Esophagus muscularis mucosa (tissue), 4 donors: ENCODE data around the gene HMGN1. TPM values are rescaled to one million over a fixed set of nuclear protein-coding genes. Genes with fewer than 3 reads are reported as not detected.

ENCODE experiments used
- DNase-seq: peaks from one replicate; pipeline ENCODE4 v3.0.0-alpha.2; 2017; ENCODE audit errors: extremely low spot score
- H3K27ac ChIP-seq, 4 donors: fragments of 200-600 bp; sonication (generic); replicated peaks in 1 of 4; 1 replicate in 3 of 4; 2 replicates in 1 of 4; pipeline ENCODE4 v1.5.1; 2016 to 2019; ENCODE audit warnings: mild to moderate bottlenecking in 1 of 4
- H3K27me3 ChIP-seq, 4 donors: fragments of 200-600 bp; sonication (generic); one replicate each; pipeline versions ENCODE4 v1.5.1 to v1.6.0; 2016 to 2019
- H3K36me3 ChIP-seq, 4 donors: fragments of 200-600 bp; sonication (generic); one replicate each; pipeline ENCODE4 v1.5.1; 2016 to 2019
- H3K4me1 ChIP-seq, 4 donors: fragments of 200-600 bp; sonication (generic); one replicate each; pipeline ENCODE4 v1.5.1; 2016 to 2019
- H3K4me3 ChIP-seq, 4 donors: fragments of 200-600 bp; sonication (generic); 1 replicate in 2 of 4; 2 replicates in 2 of 4; pipeline ENCODE4 v1.5.1; 2016 to 2019; ENCODE audit warnings: mild to moderate bottlenecking in 4 of 4, moderate library complexity in 1 of 4
- H3K9me3 ChIP-seq, 4 donors: fragments of 200-600 bp; sonication (generic); 1 replicate in 3 of 4; 2 replicates in 1 of 4; pipeline ENCODE4 v1.5.1; 2016 to 2019
- CTCF ChIP-seq, 3 experiments: fragments of 200-600 bp in 2 of 3; fragments of 450-650 bp in 1 of 3; sonication (generic) in 2 of 3; IDR thresholded peaks; one replicate each; pipeline ENCODE4 v1.5.1; 2017 to 2019; ENCODE audit warnings: antibody characterized with exemption in 3 of 3, mild to moderate bottlenecking in 2 of 3, moderate library complexity in 1 of 3
- EP300 ChIP-seq: sonication (generic); formaldehyde crosslinking; IDR thresholded peaks from one replicate; pipeline ENCODE4 v1.6.1; 2017; ENCODE audit warnings: antibody characterized with exemption
- POLR2A ChIP-seq: fragments of 450-650 bp; IDR thresholded peaks from one replicate; pipeline ENCODE4 v1.6.1; 2017; ENCODE audit warnings: antibody characterized with exemption, moderate library complexity, mild to moderate bottlenecking, low read depth
- POLR2AphosphoS5 ChIP-seq, 2 donors: sonication (generic); formaldehyde crosslinking; IDR thresholded peaks; one replicate each; pipeline ENCODE4 v1.6.1; 2017; ENCODE audit warnings: antibody characterized with exemption in 2 of 2
- WGBS: methylation state at CpG from one replicate; pipeline ENCODE4 v1.1.5; 2018; 5-methylcytosine and 5-hydroxymethylcytosine counted together
- intact Hi-C: fragments of 100-400 bp; cut with DNase I; formaldehyde crosslinking; loops from one replicate; pipeline ENCODE4 v1.15.1; 2023
- total RNA-seq, 4 donors: library from RNA; depleted of rRNA; stranded (reverse); fragments of >200 nt; gene quantifications; one replicate each; pipeline versions ENCODE4 v1.1.0 to v1.2.1, GENCODE V29; 2016

Gene HMGN1
- total RNA-seq, 4 donors from 2014 or later = 69.1 to 77.4 (median 72.1) TPM

- Histone ChIP-seq H3K4me3 (no peak overlapping the region), H3K36me3 (peaks cover 5 to 43% (median 32%) of the 10 kb centered on the region in 4 donors), H3K4me1 (peaks cover 6 to 29% (median 19%) of the 10 kb centered on the region in 4 donors), H3K9me3 (no peaks in the 10 kb centered on the region), H3K27me3 (no peaks in the 10 kb centered on the region), H3K27ac (no peak overlapping the region)
- no peak for TF ChIP-seq POLR2A
- TF ChIP-seq EP300 = no peak
- TF ChIP-seq POLR2AphosphoS5 (IDR thresholded peaks at IDR 0.05) = no peak
- no peak for TF ChIP-seq CTCF (IDR thresholded peaks at IDR 0.05)
- intact Hi-C loops = no loop called here
- DNase-seq = no peak
- WGBS = 95% methylated on average over 6 of the region's 6 CpGs
Observed at GRCh38 chr21:39341249-39341923, 7.5 kb downstream of the HMGN1 start.

DNA sequence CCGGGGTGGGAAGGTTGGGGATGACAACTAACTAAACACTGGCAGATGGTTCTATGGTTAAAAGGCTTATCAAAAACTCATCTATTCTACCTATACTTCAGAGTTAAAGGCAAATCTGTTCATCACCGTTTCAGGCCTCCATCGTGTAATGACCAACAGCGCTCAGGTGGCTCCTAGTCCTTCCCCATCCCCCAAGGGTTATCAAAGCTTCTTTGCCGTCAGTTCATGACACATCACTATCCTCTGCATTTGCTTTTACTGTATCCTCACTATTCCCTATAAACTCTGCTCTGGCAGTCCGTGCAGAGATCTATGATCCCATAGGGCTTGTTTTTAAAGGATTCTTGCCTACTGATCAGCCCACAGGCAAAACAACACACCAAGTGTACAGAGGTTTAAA is 8.2 kb downstream of the HMGN1 start:
- WGBS = 79% methylated on average over 6 of the region's 6 CpGs
- DNase-seq = no peak
- TF ChIP-seq POLR2AphosphoS5 (IDR thresholded peaks at IDR 0.05) (no peak), CTCF (IDR thresholded peaks at IDR 0.05) (no peak), EP300 (no peak), POLR2A (no peak)
- intact Hi-C loops = no loop called here
- no peak overlapping the region for H3K27ac ChIP-seq
- peaks cover 5 to 38% (median 31%) of the 10 kb centered on the region in 4 donors for H3K36me3 ChIP-seq
- H3K9me3 ChIP-seq = no peaks in the 10 kb centered on the region
- peaks cover 0 to 22% (median 12%) of the 10 kb centered on the region in 4 donors for H3K4me1 ChIP-seq
- no peak overlapping the region for H3K4me3 ChIP-seq
- H3K27me3 ChIP-seq = no peaks in the 10 kb centered on the region

DNA sequence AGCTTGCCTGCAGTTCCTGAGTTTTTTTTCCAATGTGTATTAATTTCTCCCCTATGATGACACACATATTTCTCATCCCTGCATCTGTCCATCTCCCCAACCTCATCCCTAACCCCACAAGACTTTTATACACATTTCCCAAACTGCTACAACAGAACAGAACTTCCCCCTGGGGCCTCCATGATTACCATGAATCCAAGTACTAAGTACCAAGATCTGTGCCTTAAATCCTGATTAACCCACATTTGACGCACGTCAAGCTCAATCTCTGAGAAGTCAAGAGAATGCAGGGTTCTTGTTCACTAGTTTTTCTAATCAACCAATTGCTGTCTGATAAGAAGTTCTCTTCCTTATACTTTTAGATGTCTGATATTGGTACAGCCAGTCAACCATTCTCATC is 9.7 kb downstream of the HMGN1 start:
- no peak for TF ChIP-seq POLR2A
- no peak for TF ChIP-seq POLR2AphosphoS5 (IDR thresholded peaks at IDR 0.05)
- TF ChIP-seq EP300 = no peak
- TF ChIP-seq CTCF (IDR thresholded peaks at IDR 0.05) = no peak
- DNase-seq = no peak
- Histone ChIP-seq H3K27ac (no peak overlapping the region), H3K36me3 (peaks cover 5 to 32% (median 29%) of the 10 kb centered on the region in 4 donors), H3K4me1 (peaks cover 0 to 7% (median under 1%) of the 10 kb centered on the region in 4 donors), H3K9me3 (no peaks in the 10 kb centered on the region), H3K4me3 (no peak overlapping the region), H3K27me3 (no peaks in the 10 kb centered on the region)
- 91% methylated on average over 2 of the region's 2 CpGs for whole genome bisulfite sequencing
- intact Hi-C loops = no loop called here

GRCh38 chr21:39336457-39337008 is 12.4 kb downstream of the HMGN1 start:
- Histone ChIP-seq H3K36me3 (peaks cover 0 to 11% (median 8%) of the 10 kb centered on the region in 4 donors), H3K4me3 (no peak overlapping the region), H3K4me1 (no peaks in the 10 kb centered on the region), H3K27me3 (no peaks in the 10 kb centered on the region), H3K9me3 (no peaks in the 10 kb centered on the region), H3K27ac (no peak overlapping the region)
- intact Hi-C loops = no loop called here
- no peak for TF ChIP-seq POLR2A
- TF ChIP-seq CTCF (IDR thresholded peaks at IDR 0.05) = no peak
- TF ChIP-seq POLR2AphosphoS5 (IDR thresholded peaks at IDR 0.05) = no peak
- DNase-seq = no peak
- 88% methylated on average over 13 of the region's 13 CpGs for WGBS
